D721Med (cell line): ENCODE measurements around the gene IQGAP2.

Source experiments
- DNase-seq: peaks from one replicate; pipeline ENCODE4 v3.0.0; 2011; ENCODE audit warnings: low spot score; ENCODE audit not compliant: insufficient read length
- FAIRE-seq: peaks from 2 replicates; lab custom pipeline; 2011; peaks lifted over from hg19 to GRCh38; lab: Jason Lieb, UNC
- CTCF ChIP-seq: IDR thresholded peaks from 2 replicates; pipeline ENCODE4 v1.5.1; 2012; ENCODE audit warnings: mild to moderate bottlenecking, control low read depth; ENCODE audit not compliant: insufficient read depth; ENCODE audit errors: missing control alignments

IQGAP2 gene

DNA sequence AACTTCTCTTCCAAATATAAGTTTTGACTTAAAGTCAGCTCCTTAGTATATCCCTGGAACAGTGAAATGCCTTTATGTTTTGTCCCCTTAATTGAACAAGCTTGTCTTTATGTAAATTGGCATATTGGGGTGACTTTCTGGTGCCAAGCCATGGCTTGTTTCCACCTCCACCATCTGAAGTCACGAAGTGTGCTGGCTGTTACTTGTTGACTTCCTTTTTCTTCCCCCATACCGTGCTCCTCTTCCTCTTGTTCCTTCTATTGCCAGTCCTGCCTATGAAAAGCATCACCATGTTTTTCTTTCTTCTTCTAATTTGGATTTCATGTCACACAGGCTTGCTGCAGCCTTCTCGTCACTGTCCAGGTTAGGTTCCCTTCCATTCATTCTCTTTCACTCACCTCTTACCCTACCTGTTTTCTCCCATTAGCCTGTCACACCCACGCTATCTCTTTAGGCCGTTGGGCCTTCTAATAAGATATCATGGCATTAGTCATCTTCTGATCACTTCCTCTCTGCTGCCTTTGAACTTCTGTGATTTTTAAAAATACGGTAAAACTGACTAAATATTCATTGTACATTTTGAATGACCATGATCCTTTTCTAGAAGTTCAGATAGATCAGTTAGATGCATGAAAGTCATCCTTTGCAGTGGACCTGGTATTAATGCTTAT lies 48.1 kb downstream of the IQGAP2 start:
- FAIRE-seq (no peak), DNase-seq (no peak)
- TF ChIP-seq CTCF: no peak

GRCh38 chr5:76455531-76456133 lies 52.5 kb downstream of the IQGAP2 start:
- DNase-seq (no peak), FAIRE-seq (no peak)
- no peak for TF ChIP-seq CTCF

DNA sequence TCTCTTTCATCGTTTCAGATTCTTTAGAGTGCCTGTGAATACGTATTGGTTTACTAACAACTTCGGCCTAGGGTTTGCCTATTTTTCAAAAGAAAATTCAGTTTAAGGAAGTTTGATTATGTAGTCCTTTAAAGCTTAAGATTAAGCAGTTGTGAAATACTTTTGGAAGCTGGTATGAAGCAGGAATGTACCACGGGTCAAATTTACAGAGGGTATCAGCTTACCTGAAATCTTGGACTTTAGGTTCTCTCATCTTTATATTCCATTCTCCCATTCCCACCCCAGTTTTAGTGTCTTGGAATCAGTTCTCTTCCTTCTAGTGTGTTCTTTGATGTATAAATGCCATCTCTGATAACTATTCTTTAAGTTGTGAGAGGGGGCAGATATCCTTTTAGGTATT lies 53.2 kb downstream of the IQGAP2 start:
- no peak for TF ChIP-seq CTCF
- DNase-seq (no peak), FAIRE-seq (no peak)

- no peak for FAIRE-seq
- DNase-seq: no peak
- TF ChIP-seq CTCF: no peak
Observed at GRCh38 chr5:76457674-76458485, 54.8 kb downstream of the IQGAP2 start.

DNA sequence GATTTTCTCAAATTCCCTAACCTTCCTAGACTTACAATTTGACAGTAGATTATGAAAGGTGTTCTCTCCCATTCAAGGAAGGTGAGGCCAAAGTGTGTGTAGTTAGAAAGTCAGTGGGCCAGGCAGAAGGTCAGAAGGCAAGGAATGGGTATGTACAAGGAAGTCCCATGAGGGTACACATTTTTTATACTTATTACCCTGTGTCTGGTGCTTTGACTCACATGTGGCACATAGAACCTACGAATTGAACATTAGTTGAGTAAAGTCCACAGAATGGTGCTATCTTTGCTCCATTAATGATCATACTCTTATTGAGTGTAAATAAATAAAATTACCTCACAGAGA lies 55.4 kb downstream of the IQGAP2 start:
- FAIRE-seq (no peak), DNase-seq (no peak)
- TF ChIP-seq CTCF: no peak

GRCh38 chr5:76460104-76460503 lies 57.0 kb downstream of the IQGAP2 start:
- DNase-seq (no peak), FAIRE-seq (no peak)
- no peak for TF ChIP-seq CTCF
